HEK293 (cell line): Measurements from ENCODE around the gene ROM1.

Experiments
- BCL11B ChIP-seq: fragments of 450-650 bp; formaldehyde crosslinking; IDR thresholded peaks from 2 replicates; pipeline ENCODE4 v1.5.1; 2016; ENCODE audit warnings: low read depth, missing biosample characterization, missing genetic modification characterization
- PRDM1 ChIP-seq: fragments of 450-650 bp; formaldehyde crosslinking; IDR thresholded peaks from 2 replicates; pipeline ENCODE4; 2016; ENCODE audit warnings: missing biosample characterization, missing genetic modification characterization
- SP7 ChIP-seq: fragments of 450-650 bp; formaldehyde crosslinking; IDR thresholded peaks from 2 replicates; pipeline ENCODE4 v1.5.1; 2016; ENCODE audit warnings: missing biosample characterization, missing genetic modification characterization
- WT1 ChIP-seq: fragments of 450-650 bp; formaldehyde crosslinking; IDR thresholded peaks from 2 replicates; pipeline ENCODE4 v1.5.1; 2016; ENCODE audit warnings: missing biosample characterization, missing genetic modification characterization
- ZBTB8A ChIP-seq: fragments of 450-650 bp; formaldehyde crosslinking; IDR thresholded peaks from 2 replicates; pipeline ENCODE4 v1.5.1; 2016; ENCODE audit warnings: missing biosample characterization, missing genetic modification characterization
- ZNF121 ChIP-seq: fragments of 450-650 bp; formaldehyde crosslinking; IDR thresholded peaks from 2 replicates; pipeline ENCODE4 v1.5.1; 2016; ENCODE audit warnings: missing biosample characterization, missing genetic modification characterization
- ZNF174 ChIP-seq: fragments of 450-650 bp; formaldehyde crosslinking; IDR thresholded peaks from 2 replicates; pipeline ENCODE4 v1.5.0; 2017; ENCODE audit warnings: missing biosample characterization, mild to moderate bottlenecking, missing genetic modification characterization
- ZNF175 ChIP-seq: fragments of 450-650 bp; formaldehyde crosslinking; IDR thresholded peaks from 2 replicates; pipeline ENCODE4 v1.5.1; 2016; ENCODE audit warnings: missing biosample characterization, missing genetic modification characterization
- ZNF2 ChIP-seq: fragments of 450-650 bp; formaldehyde crosslinking; IDR thresholded peaks from 2 replicates; pipeline ENCODE4 v1.5.1; 2016; ENCODE audit warnings: missing biosample characterization, missing genetic modification characterization
- ZNF292 ChIP-seq: fragments of 450-650 bp; formaldehyde crosslinking; IDR thresholded peaks from 2 replicates; pipeline ENCODE4 v1.5.1; 2016; ENCODE audit warnings: low read depth, missing biosample characterization, missing genetic modification characterization, borderline replicate concordance
- ZNF600 ChIP-seq: fragments of 450-650 bp; formaldehyde crosslinking; IDR thresholded peaks from 2 replicates; pipeline ENCODE4 v1.5.1; 2016; ENCODE audit warnings: missing biosample characterization, missing genetic modification characterization
- ZNF654 ChIP-seq: fragments of 450-650 bp; formaldehyde crosslinking; IDR thresholded peaks from 2 replicates; pipeline ENCODE4 v1.5.1; 2016; ENCODE audit warnings: low read depth, missing biosample characterization, missing genetic modification characterization
- TF ChIP-seq, protein P1 (sequence below): fragments of 450-650 bp; formaldehyde crosslinking; IDR thresholded peaks from 2 replicates; pipeline ENCODE4 v1.5.1; 2016; ENCODE audit warnings: missing biosample characterization, missing genetic modification characterization
- TF ChIP-seq, protein P2 (sequence below): fragments of 450-650 bp; formaldehyde crosslinking; IDR thresholded peaks from 2 replicates; pipeline ENCODE4 v1.5.1; 2016; ENCODE audit warnings: missing biosample characterization, missing genetic modification characterization
- TF ChIP-seq, protein P3 (sequence below): fragments of 450-650 bp; formaldehyde crosslinking; IDR thresholded peaks from 2 replicates; pipeline ENCODE4 v1.5.1; 2016; ENCODE audit warnings: missing biosample characterization, missing genetic modification characterization
- TF ChIP-seq, protein P4 (sequence below): fragments of 450-650 bp; formaldehyde crosslinking; IDR thresholded peaks from 2 replicates; pipeline ENCODE4 v1.5.1; 2016; ENCODE audit warnings: missing biosample characterization, missing genetic modification characterization
- TF ChIP-seq, protein P5 (sequence below): fragments of 450-650 bp; formaldehyde crosslinking; IDR thresholded peaks from 2 replicates; pipeline ENCODE4 v1.5.1; 2016; ENCODE audit warnings: missing biosample characterization, missing genetic modification characterization
- TF ChIP-seq, protein P6 (sequence below): fragments of 450-650 bp; formaldehyde crosslinking; IDR thresholded peaks from 2 replicates; pipeline ENCODE4 v1.5.1; 2016; ENCODE audit warnings: missing biosample characterization, missing genetic modification characterization

The ROM1 gene

DNA sequence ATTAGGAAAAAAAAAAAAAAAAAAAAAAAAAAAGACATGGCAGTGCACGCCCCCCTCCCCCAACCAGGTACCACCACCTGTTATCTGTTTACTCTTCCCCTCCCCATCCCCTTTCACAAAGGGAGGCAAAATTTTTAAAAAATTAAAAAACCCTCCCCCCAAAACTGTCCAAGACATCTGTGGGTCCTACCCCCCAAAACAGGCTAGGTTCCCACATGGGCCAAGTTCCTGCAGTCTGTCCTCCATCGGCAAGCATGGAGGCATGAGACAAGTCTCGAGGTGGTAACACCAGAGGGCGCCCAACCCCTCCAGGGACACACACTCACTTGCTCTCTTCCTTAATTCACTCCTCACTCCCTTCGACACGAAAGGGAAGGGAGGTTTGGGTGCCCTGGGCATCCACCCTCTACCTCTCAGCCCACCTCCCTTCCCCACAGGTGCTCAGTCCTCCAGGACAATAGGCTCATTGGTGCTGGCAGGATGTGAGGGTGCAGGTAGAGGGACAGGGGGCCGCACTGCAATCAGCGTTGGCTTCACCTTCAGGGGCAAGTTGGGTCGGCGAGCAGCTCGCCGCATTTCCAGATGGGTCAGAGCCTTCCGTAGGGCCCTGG is 19.5 kb upstream of the ROM1 start (continued):
- TF ChIP-seq, protein P1, sequence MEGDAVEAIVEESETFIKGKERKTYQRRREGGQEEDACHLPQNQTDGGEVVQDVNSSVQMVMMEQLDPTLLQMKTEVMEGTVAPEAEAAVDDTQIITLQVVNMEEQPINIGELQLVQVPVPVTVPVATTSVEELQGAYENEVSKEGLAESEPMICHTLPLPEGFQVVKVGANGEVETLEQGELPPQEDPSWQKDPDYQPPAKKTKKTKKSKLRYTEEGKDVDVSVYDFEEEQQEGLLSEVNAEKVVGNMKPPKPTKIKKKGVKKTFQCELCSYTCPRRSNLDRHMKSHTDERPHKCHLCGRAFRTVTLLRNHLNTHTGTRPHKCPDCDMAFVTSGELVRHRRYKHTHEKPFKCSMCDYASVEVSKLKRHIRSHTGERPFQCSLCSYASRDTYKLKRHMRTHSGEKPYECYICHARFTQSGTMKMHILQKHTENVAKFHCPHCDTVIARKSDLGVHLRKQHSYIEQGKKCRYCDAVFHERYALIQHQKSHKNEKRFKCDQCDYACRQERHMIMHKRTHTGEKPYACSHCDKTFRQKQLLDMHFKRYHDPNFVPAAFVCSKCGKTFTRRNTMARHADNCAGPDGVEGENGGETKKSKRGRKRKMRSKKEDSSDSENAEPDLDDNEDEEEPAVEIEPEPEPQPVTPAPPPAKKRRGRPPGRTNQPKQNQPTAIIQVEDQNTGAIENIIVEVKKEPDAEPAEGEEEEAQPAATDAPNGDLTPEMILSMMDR (tag by site-specific recombination), result peak; percentile 69
- peak; percentile 53; the same call in 1 of the 2 replicates for TF ChIP-seq WT1 (tag by site-specific recombination)
- TF ChIP-seq ZNF654 (tag by site-specific recombination), result peak; percentile 37
- no peak for TF ChIP-seq ZNF292 (tag by site-specific recombination)
- no peak for TF ChIP-seq ZNF174 (tag by site-specific recombination)
- TF ChIP-seq ZNF121 (tag by site-specific recombination), result no peak
- TF ChIP-seq, protein P2, sequence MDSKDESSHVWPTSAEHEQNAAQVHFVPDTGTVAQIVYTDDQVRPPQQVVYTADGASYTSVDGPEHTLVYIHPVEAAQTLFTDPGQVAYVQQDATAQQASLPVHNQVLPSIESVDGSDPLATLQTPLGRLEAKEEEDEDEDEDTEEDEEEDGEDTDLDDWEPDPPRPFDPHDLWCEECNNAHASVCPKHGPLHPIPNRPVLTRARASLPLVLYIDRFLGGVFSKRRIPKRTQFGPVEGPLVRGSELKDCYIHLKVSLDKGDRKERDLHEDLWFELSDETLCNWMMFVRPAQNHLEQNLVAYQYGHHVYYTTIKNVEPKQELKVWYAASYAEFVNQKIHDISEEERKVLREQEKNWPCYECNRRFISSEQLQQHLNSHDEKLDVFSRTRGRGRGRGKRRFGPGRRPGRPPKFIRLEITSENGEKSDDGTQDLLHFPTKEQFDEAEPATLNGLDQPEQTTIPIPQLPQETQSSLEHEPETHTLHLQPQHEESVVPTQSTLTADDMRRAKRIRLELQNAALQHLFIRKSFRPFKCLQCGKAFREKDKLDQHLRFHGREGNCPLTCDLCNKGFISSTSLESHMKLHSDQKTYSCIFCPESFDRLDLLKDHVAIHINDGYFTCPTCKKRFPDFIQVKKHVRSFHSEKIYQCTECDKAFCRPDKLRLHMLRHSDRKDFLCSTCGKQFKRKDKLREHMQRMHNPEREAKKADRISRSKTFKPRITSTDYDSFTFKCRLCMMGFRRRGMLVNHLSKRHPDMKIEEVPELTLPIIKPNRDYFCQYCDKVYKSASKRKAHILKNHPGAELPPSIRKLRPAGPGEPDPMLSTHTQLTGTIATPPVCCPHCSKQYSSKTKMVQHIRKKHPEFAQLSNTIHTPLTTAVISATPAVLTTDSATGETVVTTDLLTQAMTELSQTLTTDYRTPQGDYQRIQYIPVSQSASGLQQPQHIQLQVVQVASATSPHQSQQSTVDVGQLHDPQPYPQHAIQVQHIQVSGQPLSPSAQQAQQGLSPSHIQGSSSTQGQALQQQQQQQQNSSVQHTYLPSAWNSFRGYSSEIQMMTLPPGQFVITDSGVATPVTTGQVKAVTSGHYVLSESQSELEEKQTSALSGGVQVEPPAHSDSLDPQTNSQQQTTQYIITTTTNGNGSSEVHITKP (tag by site-specific recombination), result 0 out of 2 replicates have a peak, but pooled peaks have one; percentile 15
- peak; percentile 46; the same call in 1 of the 2 replicates for TF ChIP-seq ZNF2 (tag by site-specific recombination)
- peak; percentile 29; the same call in 1 of the 2 replicates for TF ChIP-seq SP7
- no peak for TF ChIP-seq ZNF175
- TF ChIP-seq, protein P3, sequence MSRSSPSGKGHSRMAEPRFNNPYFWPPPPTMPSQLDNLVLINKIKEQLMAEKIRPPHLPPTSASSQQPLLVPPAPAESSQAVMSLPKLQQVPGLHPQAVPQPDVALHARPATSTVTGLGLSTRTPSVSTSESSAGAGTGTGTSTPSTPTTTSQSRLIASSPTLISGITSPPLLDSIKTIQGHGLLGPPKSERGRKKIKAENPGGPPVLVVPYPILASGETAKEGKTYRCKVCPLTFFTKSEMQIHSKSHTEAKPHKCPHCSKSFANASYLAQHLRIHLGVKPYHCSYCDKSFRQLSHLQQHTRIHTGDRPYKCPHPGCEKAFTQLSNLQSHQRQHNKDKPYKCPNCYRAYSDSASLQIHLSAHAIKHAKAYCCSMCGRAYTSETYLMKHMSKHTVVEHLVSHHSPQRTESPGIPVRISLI, result peak; percentile 73
- TF ChIP-seq, protein P4, sequence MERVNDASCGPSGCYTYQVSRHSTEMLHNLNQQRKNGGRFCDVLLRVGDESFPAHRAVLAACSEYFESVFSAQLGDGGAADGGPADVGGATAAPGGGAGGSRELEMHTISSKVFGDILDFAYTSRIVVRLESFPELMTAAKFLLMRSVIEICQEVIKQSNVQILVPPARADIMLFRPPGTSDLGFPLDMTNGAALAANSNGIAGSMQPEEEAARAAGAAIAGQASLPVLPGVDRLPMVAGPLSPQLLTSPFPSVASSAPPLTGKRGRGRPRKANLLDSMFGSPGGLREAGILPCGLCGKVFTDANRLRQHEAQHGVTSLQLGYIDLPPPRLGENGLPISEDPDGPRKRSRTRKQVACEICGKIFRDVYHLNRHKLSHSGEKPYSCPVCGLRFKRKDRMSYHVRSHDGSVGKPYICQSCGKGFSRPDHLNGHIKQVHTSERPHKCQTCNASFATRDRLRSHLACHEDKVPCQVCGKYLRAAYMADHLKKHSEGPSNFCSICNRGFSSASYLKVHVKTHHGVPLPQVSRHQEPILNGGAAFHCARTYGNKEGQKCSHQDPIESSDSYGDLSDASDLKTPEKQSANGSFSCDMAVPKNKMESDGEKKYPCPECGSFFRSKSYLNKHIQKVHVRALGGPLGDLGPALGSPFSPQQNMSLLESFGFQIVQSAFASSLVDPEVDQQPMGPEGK (tag by site-specific recombination), result peak; percentile 47; the same call in 1 of the 2 replicates
- peak; percentile 97 for TF ChIP-seq PRDM1 (tag by site-specific recombination)
- no peak for TF ChIP-seq BCL11B (tag by site-specific recombination)
- TF ChIP-seq, protein P5, sequence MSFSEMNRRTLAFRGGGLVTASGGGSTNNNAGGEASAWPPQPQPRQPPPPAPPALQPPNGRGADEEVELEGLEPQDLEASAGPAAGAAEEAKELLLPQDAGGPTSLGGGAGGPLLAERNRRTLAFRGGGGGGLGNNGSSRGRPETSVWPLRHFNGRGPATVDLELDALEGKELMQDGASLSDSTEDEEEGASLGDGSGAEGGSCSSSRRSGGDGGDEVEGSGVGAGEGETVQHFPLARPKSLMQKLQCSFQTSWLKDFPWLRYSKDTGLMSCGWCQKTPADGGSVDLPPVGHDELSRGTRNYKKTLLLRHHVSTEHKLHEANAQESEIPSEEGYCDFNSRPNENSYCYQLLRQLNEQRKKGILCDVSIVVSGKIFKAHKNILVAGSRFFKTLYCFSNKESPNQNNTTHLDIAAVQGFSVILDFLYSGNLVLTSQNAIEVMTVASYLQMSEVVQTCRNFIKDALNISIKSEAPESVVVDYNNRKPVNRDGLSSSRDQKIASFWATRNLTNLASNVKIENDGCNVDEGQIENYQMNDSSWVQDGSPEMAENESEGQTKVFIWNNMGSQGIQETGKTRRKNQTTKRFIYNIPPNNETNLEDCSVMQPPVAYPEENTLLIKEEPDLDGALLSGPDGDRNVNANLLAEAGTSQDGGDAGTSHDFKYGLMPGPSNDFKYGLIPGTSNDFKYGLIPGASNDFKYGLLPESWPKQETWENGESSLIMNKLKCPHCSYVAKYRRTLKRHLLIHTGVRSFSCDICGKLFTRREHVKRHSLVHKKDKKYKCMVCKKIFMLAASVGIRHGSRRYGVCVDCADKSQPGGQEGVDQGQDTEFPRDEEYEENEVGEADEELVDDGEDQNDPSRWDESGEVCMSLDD (tag by site-specific recombination), result peak; percentile 69; the same call in 1 of the 2 replicates
- TF ChIP-seq, protein P6, sequence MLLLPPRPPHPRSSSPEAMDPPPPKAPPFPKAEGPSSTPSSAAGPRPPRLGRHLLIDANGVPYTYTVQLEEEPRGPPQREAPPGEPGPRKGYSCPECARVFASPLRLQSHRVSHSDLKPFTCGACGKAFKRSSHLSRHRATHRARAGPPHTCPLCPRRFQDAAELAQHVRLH (tag by site-specific recombination), result no peak
- TF ChIP-seq ZNF600 (tag by site-specific recombination), result peak; percentile 88
- TF ChIP-seq ZBTB8A (tag by site-specific recombination), result peak; percentile 31; the same call in 1 of the 2 replicates
